Sigmoid colon (tissue), 7 donors: ENCODE measurements around the gene MRPL43. TPM values are rescaled to one million over a fixed set of nuclear protein-coding genes. Genes with fewer than 3 reads are reported as not detected.

Experiments used
- DNase-seq: peaks from one replicate; pipeline ENCODE4 v3.0.0-alpha.2; 2019
- H3K27ac ChIP-seq, 4 donors: fragments of 200-600 bp; sonication (generic); one replicate each; pipeline ENCODE4 v1.5.1; 2016 to 2019; ENCODE audit warnings: mild to moderate bottlenecking in 1 of 4
- H3K27me3 ChIP-seq, 3 donors: fragments of 200-600 bp; sonication (generic); one replicate each; pipeline ENCODE4 v1.5.1; 2019; ENCODE audit warnings: mild to moderate bottlenecking in 1 of 3
- H3K36me3 ChIP-seq, 4 donors: fragments of 200-600 bp; sonication (generic); one replicate each; pipeline ENCODE4 v1.5.1; 2016 to 2019
- H3K4me1 ChIP-seq, 4 donors: fragments of 200-600 bp; sonication (generic); one replicate each; pipeline ENCODE4 v1.5.1; 2017 to 2019
- H3K4me3 ChIP-seq, 4 donors: fragments of 200-600 bp; sonication (generic); one replicate each; pipeline ENCODE4 v1.5.1; 2017 to 2019; ENCODE audit warnings: mild to moderate bottlenecking in 2 of 4, moderate library complexity in 1 of 4
- H3K9me3 ChIP-seq, 4 donors: fragments of 200-600 bp in 3 of 4; sonication (generic) in 3 of 4; one replicate each; pipeline versions ENCODE4 v1.5.1 to v1.6.1; 2013 to 2019
- EP300 ChIP-seq, 4 donors: sonication (generic); formaldehyde crosslinking; IDR thresholded peaks; one replicate each; pipeline ENCODE4 v1.6.1; 2017; ENCODE audit warnings: antibody characterized with exemption in 4 of 4
- POLR2A ChIP-seq, 2 donors: fragments of 450-650 bp; IDR thresholded peaks; one replicate each; pipeline ENCODE4 v1.6.1; 2016; ENCODE audit warnings: antibody characterized with exemption in 2 of 2, mild to moderate bottlenecking in 2 of 2, moderate library complexity in 2 of 2
- POLR2AphosphoS5 ChIP-seq, 4 donors: sonication (generic); formaldehyde crosslinking; IDR thresholded peaks; one replicate each; pipeline ENCODE4 v1.6.1; 2017; ENCODE audit warnings: antibody characterized with exemption in 4 of 4
- WGBS, 2 donors: extraction: QIAGEN DNeasy Blood & Tissue Kit; methylation state at CpG; one replicate each; pipeline ENCODE4 v1.1.7; 2013; 5-methylcytosine and 5-hydroxymethylcytosine counted together
- intact Hi-C: fragments of 100-400 bp; cut with DNase I; formaldehyde crosslinking; loops from one replicate; pipeline ENCODE4 v1.15.1; 2023
- polyA plus RNA-seq, 3 donors: library from polyadenylated mRNA; stranded (reverse); fragments of 200-250 nt; gene quantifications; one replicate each; pipeline ENCODE4 v1.2.3, GENCODE V29; 2013
- small RNA-seq, 3 donors: library from RNA; depleted of rRNA; stranded (forward); fragments of <200 nt; gene quantifications; one replicate each; pipeline ENCODE3, GENCODE V24; 2016
- total RNA-seq, 4 donors: library from RNA; depleted of rRNA; stranded (reverse); fragments of >200 nt; gene quantifications; one replicate each; pipeline ENCODE4 v1.1.0, GENCODE V29; 2016
- TF ChIP-seq, protein P1 (sequence below), 4 experiments: fragments of 450-650 bp in 3 of 4; fragments of 200-600 bp in 1 of 4; IDR thresholded peaks; one replicate each; pipeline ENCODE4 v1.5.1; 2016 to 2019; ENCODE audit warnings: antibody characterized with exemption in 4 of 4, mild to moderate bottlenecking in 3 of 4, moderate library complexity in 2 of 4
- donor health status: healthy with polysubstance abuse.
- donor health status: Bipolar disorder and iron deficiency.
- donor health status: healthy.

Gene MRPL43
- total and polyA plus RNA-seq, 7 donors, result 73.8 to 119 (median 88.4) TPM

DNA sequence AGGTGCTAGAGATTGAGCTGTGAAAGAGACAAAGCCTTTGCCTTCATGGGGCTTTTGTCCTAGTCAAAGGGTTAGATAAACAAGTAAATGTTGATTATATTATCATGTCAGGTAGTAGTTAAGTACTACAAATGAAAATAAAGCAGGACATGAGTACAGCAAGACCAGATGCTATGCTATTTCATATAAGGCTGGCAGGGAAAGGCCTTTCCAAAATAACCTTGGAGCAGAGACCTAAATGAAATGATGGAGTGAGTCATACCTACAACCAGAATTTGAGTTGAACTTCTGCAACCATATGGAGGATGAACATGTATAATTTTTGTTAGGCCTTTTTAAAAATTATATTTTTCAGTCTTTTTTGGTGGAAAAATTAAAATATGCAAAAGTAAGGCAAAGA is 41.5 kb downstream of the MRPL43 start:
- Histone ChIP-seq H3K27ac (no peak overlapping the region), H3K36me3 (peaks cover 10 to 100% (median 77%) of the 10 kb centered on the region in 4 donors), H3K4me3 (no peak overlapping the region), H3K27me3 (no peaks in the 10 kb centered on the region), H3K4me1 (no peaks in the 10 kb centered on the region), H3K9me3 (no peaks in the 10 kb centered on the region)
- intact Hi-C loops, result no loop called here
- TF ChIP-seq, protein P1, sequence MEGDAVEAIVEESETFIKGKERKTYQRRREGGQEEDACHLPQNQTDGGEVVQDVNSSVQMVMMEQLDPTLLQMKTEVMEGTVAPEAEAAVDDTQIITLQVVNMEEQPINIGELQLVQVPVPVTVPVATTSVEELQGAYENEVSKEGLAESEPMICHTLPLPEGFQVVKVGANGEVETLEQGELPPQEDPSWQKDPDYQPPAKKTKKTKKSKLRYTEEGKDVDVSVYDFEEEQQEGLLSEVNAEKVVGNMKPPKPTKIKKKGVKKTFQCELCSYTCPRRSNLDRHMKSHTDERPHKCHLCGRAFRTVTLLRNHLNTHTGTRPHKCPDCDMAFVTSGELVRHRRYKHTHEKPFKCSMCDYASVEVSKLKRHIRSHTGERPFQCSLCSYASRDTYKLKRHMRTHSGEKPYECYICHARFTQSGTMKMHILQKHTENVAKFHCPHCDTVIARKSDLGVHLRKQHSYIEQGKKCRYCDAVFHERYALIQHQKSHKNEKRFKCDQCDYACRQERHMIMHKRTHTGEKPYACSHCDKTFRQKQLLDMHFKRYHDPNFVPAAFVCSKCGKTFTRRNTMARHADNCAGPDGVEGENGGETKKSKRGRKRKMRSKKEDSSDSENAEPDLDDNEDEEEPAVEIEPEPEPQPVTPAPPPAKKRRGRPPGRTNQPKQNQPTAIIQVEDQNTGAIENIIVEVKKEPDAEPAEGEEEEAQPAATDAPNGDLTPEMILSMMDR (IDR thresholded peaks at IDR 0.05), result no peak
- no peak for TF ChIP-seq POLR2AphosphoS5 (IDR thresholded peaks at IDR 0.05)
- no peak for DNase-seq

DNA sequence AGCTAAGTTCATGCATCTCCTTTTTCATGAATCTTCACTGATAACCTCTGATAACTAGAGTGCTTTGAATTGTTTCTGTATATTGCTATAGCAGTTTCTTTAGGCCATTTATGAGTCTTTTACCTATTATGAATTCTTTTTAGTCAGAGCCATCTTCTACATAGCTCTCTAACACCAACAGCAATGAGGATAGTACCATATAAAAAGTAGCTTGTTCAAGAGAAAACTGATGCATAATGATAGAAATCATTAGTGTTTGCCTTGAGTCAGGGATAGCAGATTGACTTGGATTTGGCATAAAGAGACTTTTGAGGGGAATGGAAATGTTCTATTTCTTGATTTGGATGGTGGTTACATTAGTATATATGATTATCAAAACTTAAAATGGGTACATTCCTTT is 43.8 kb downstream of the MRPL43 start:
- intact Hi-C loops, result no loop called here
- H3K4me3 ChIP-seq, result no peak overlapping the region
- no peaks in the 10 kb centered on the region for H3K9me3 ChIP-seq
- no peaks in the 10 kb centered on the region for H3K27me3 ChIP-seq
- peaks cover 0 to 98% (median 72%) of the 10 kb centered on the region in 4 donors for H3K36me3 ChIP-seq
- H3K27ac ChIP-seq, result no peak overlapping the region
- TF ChIP-seq EP300 (IDR thresholded peaks at IDR 0.05) (no peak), POLR2AphosphoS5 (IDR thresholded peaks at IDR 0.05) (no peak)
- DNase-seq, result no peak
- H3K4me1 ChIP-seq, result no peaks in the 10 kb centered on the region

DNA sequence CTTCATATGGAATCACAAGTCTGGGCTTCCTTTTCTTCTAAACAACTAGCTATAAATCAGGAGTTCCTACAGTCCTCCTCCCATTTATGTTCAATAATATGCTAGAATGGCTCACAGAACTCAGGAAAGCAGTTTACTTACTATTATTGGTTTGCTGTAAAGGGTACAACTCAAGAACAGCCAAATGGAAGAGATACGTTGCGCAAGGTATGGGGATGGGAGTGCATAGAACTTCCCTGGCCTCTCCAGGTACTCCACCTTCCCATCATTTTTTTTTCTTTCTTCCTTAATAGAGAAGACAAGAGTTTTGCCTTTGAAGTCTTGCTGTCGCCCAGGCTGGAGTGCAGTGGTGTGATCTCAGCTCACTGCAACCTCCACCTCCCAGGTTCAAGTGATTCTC is 45.1 kb downstream of the MRPL43 start:
- no peaks in the 10 kb centered on the region for H3K9me3 ChIP-seq
- H3K4me1 ChIP-seq, result no peaks in the 10 kb centered on the region
- TF ChIP-seq, protein P1 (IDR thresholded peaks at IDR 0.05), result no peak
- no peak for TF ChIP-seq POLR2A (IDR thresholded peaks at IDR 0.05)
- TF ChIP-seq EP300 (IDR thresholded peaks at IDR 0.05), result no peak
- TF ChIP-seq POLR2AphosphoS5 (IDR thresholded peaks at IDR 0.05), result no peak
- H3K36me3 ChIP-seq, result peaks cover 0 to 98% (median 73%) of the 10 kb centered on the region in 4 donors
- no peaks in the 10 kb centered on the region for H3K27me3 ChIP-seq
- intact Hi-C loops, result no loop called here
- no peak for DNase-seq
- no peak overlapping the region for H3K27ac ChIP-seq
- H3K4me3 ChIP-seq, result no peak overlapping the region
- 95 to 96% methylated on average over 3 of the region's 3 CpGs for WGBS, 2 donors

DNA sequence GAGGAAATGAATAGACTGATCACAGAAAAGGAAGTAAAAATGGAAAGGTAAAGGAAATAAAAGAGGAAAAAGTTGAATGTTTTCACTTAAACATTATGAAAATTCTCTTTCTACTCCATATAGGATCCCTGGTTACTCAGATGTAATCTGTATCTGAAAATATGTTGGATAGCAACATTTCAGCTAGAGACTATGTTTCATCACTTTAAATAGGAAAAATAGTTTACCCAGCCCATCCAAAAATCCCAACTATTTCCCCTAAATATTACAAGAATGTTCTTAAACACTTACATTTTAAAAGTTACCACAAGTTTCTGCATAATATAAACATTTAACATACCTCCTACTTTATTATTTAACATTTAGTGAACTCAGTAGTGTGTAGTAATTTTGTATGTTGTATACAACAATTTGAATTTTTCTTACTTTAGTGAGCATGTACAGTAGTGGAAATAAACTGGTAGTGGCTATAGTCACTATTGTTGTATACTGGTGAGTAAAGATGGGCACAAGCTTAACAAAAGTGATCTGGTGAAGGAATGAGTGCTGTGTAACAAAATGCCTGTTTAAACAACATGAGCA is 47.4 kb downstream of the MRPL43 start:
- intact Hi-C loops, result no loop called here
- H3K9me3 ChIP-seq, result no peaks in the 10 kb centered on the region
- no peak for TF ChIP-seq EP300 (IDR thresholded peaks at IDR 0.05)
- no peak for TF ChIP-seq POLR2A (IDR thresholded peaks at IDR 0.05)
- TF ChIP-seq, protein P1 (IDR thresholded peaks at IDR 0.05), result no peak
- TF ChIP-seq POLR2AphosphoS5 (IDR thresholded peaks at IDR 0.05), result no peak
- DNase-seq, result no peak
- no peak overlapping the region for H3K27ac ChIP-seq
- H3K27me3 ChIP-seq, result no peaks in the 10 kb centered on the region
- no peak overlapping the region for H3K4me3 ChIP-seq
- H3K4me1 ChIP-seq, result no peaks in the 10 kb centered on the region
- H3K36me3 ChIP-seq, result peaks cover 0 to 98% (median 68%) of the 10 kb centered on the region in 4 donors

Small RNAs within 50 kb of the gene (small RNA-seq; reads per million reads assigned to genes)
- gene MIR608, result 0 reads per million in 3 donors

Other genes with a start within 250 kb of the MRPL43 start
- gene PAX2, start 241.9 kb downstream of the MRPL43 start, total RNA-seq, result not detected
- gene PAX2, start 241.9 kb downstream of the MRPL43 start, polyA plus RNA-seq, result not detected
- 10 to 100 TPM; 31.8 to 49.9 (median 38.7) TPM for gene SLF2, start 74.5 kb downstream of the MRPL43 start, total RNA-seq
- gene SLF2, start 74.5 kb downstream of the MRPL43 start, polyA plus RNA-seq, result 10 to 100 TPM in 1 of 3 donors, 1 to 10 TPM in 2; 3.2 to 12.1 (median 4.2) TPM
- 1 to 10 TPM in 2 of 4 donors, under 1 TPM in 2; 0.49 to 2.2 (median 0.90) TPM for gene SEMA4G, start 18.0 kb downstream of the MRPL43 start, total RNA-seq
- gene SEMA4G, start 18.0 kb downstream of the MRPL43 start, polyA plus RNA-seq, result 10 to 100 TPM; 33.1 to 65.8 (median 41.4) TPM
- 1 to 10 TPM; 3.3 to 4.6 (median 4.1) TPM for gene TWNK, start within 50 bp of the MRPL43 start, total RNA-seq
- gene TWNK, start within 50 bp of the MRPL43 start, polyA plus RNA-seq, result 1 to 10 TPM; 2.4 to 9.0 (median 2.8) TPM
- 100 to 1,000 TPM in 3 of 4 donors, 10 to 100 TPM in 1; 82.3 to 169 (median 116) TPM for gene LZTS2, start 12.3 kb upstream of the MRPL43 start, total RNA-seq
- 10 to 100 TPM; 10.9 to 36.7 (median 23.4) TPM for gene LZTS2, start 12.3 kb upstream of the MRPL43 start, polyA plus RNA-seq
- 1 to 10 TPM in 3 of 4 donors, under 1 TPM in 1; 0.16 to 2.4 (median 1.3) TPM for gene PDZD7, start 43.6 kb upstream of the MRPL43 start, total RNA-seq
- gene PDZD7, start 43.6 kb upstream of the MRPL43 start, polyA plus RNA-seq, result under 1 TPM in 2 of 3 donors, not detected in 1; 0.60 to 0.70 TPM
- gene SFXN3, start 43.7 kb upstream of the MRPL43 start, total RNA-seq, result 10 to 100 TPM; 17.5 to 57.1 (median 43.5) TPM
- gene SFXN3, start 43.7 kb upstream of the MRPL43 start, polyA plus RNA-seq, result 10 to 100 TPM in 2 of 3 donors, 1 to 10 TPM in 1; 9.5 to 16.9 (median 11.4) TPM
- gene KAZALD1, start 74.5 kb upstream of the MRPL43 start, total RNA-seq, result 1 to 10 TPM in 3 of 4 donors, under 1 TPM in 1; 0.49 to 3.9 (median 3.0) TPM
- 10 to 100 TPM; 15.6 to 40.2 (median 25.7) TPM for gene KAZALD1, start 74.5 kb upstream of the MRPL43 start, polyA plus RNA-seq
- gene TLX1, start 143.8 kb upstream of the MRPL43 start, total RNA-seq, result not detected
- gene TLX1, start 143.8 kb upstream of the MRPL43 start, polyA plus RNA-seq, result under 1 TPM in 1 of 3 donors, not detected in 2; 0.07 TPM
- gene LBX1, start 242.0 kb upstream of the MRPL43 start, total RNA-seq, result not detected
- gene LBX1, start 242.0 kb upstream of the MRPL43 start, polyA plus RNA-seq, result not detected